B cell (primary cell): ENCODE measurements around the gene LAMA2. TPM values are rescaled to one million over a fixed set of nuclear protein-coding genes. Genes with fewer than 3 reads are reported as not detected.

Experiments used
- ATAC-seq: fragments of 200-7000 bp; cut with Tn5 transposase; one replicate; pipeline ENCODE4 v1.10.0; 2021; ENCODE audit warnings: low read depth, mild to moderate bottlenecking, moderate number of reproducible peaks, moderate library complexity
- CTCF ChIA-PET: fragments of 350-600 bp; sonication (Branson Sonifier 250); formaldehyde crosslinking; loops from one replicate; lab custom pipeline; 2021; ENCODE audit warnings: antibody characterized with exemption, inconsistent platforms; lab: Charles Lee
- POLR2A ChIA-PET: fragments of 350-600 bp; sonication (Branson Sonifier 250); formaldehyde crosslinking; loops from one replicate; lab custom pipeline; 2021; ENCODE audit warnings: antibody characterized with exemption; lab: Charles Lee
- DNase-seq: peaks from one replicate; pipeline ENCODE4 v3.0.0; 2013
- H2AFZ ChIP-seq: 2 replicates; pipeline ENCODE4 v1.6.1; 2012; ENCODE audit warnings: mild to moderate bottlenecking, low read depth, low read length; ENCODE audit not compliant: insufficient read depth, poor library complexity, severe bottlenecking
- H3K27ac ChIP-seq, 2 donors: 1 replicate in 1 of 2; 2 replicates in 1 of 2; pipeline ENCODE4 v1.5.1; 2012 to 2013; ENCODE audit warnings: low read length in 2 of 2, mild to moderate bottlenecking in 2 of 2, moderate library complexity in 1 of 2
- H3K27me3 ChIP-seq, 4 experiments: fragments of 200-600 bp in 1 of 4; sonication (generic) in 1 of 4; replicated peaks in 1 of 4; 1 replicate in 2 of 4; 2 replicates in 2 of 4; pipeline versions ENCODE4 v1.6.1 to v1.7.0; 2013 to 2016; ENCODE audit warnings: low read length in 3 of 4, mild to moderate bottlenecking in 2 of 4, mixed read lengths in 1 of 4, moderate library complexity in 1 of 4; ENCODE audit not compliant: insufficient read depth in 4 of 4, control insufficient read depth in 3 of 4; ENCODE audit errors: control extremely low read depth in 1 of 4
- H3K36me3 ChIP-seq, 2 experiments: replicated peaks in 1 of 2; 1 replicate in 1 of 2; 2 replicates in 1 of 2; pipeline versions ENCODE4 v1.6.1 to v1.7.1; 2013; ENCODE audit warnings: low read length in 1 of 2; ENCODE audit not compliant: insufficient read depth in 2 of 2, control insufficient read depth in 1 of 2; ENCODE audit errors: control extremely low read depth in 1 of 2, extremely low read depth in 1 of 2
- H3K4me1 ChIP-seq, 2 donors: fragments of 200-600 bp in 1 of 2; sonication (generic) in 1 of 2; 1 replicate in 1 of 2; 2 replicates in 1 of 2; pipeline versions ENCODE4 v1.5.1 to v1.6.1; 2013 to 2017; ENCODE audit warnings: low read length in 2 of 2; ENCODE audit not compliant: control insufficient read depth in 2 of 2, insufficient read depth in 2 of 2
- H3K4me2 ChIP-seq: replicated peaks from 2 replicates; pipeline ENCODE3; 2012; ENCODE audit warnings: mild to moderate bottlenecking, low read depth, low read length; ENCODE audit not compliant: poor library complexity, severe bottlenecking
- H3K4me3 ChIP-seq, 5 experiments: fragments of 200-600 bp in 1 of 5; sonication (generic) in 1 of 5; 1 replicate in 3 of 5; 2 replicates in 2 of 5; pipeline versions ENCODE4 v1.5.1 to v1.7.0; 2011 to 2016; ENCODE audit warnings: low read length in 4 of 5, mild to moderate bottlenecking in 4 of 5, low read depth in 2 of 5, control low read depth in 1 of 5, moderate library complexity in 1 of 5; ENCODE audit not compliant: insufficient read depth in 1 of 5; ENCODE audit errors: control extremely low read depth in 1 of 5, extremely low read depth in 1 of 5
- H3K79me2 ChIP-seq: fragments of 200-600 bp; sonication (generic); one replicate; pipeline ENCODE4 v1.6.0; 2016; ENCODE audit warnings: low read length; ENCODE audit not compliant: control insufficient read depth, insufficient read depth
- H3K9ac ChIP-seq: fragments of 200-600 bp; sonication (generic); 2 replicates; pipeline ENCODE4 v1.6.1; 2017; ENCODE audit warnings: mild to moderate bottlenecking, low read length, moderate library complexity
- H3K9me3 ChIP-seq, 3 donors: one replicate each; pipeline versions ENCODE4 v1.6.1 to v1.7.1; 2013; ENCODE audit warnings: low read length in 2 of 3; ENCODE audit not compliant: control insufficient read depth in 2 of 3, insufficient read depth in 1 of 3; ENCODE audit errors: control extremely low read depth in 1 of 3
- H4K20me1 ChIP-seq: 2 replicates; pipeline ENCODE4 v1.6.0; 2012; ENCODE audit warnings: mild to moderate bottlenecking, low read length; ENCODE audit not compliant: insufficient read depth, control insufficient read depth, poor library complexity, severe bottlenecking
- H3K27ac Mint-ChIP-seq: one replicate; pipeline ENCODE4 v1.8.0; 2021; ENCODE audit warnings: mixed read lengths
- H3K27me3 Mint-ChIP-seq: one replicate; pipeline ENCODE4 v1.8.0; 2021; ENCODE audit warnings: mixed read lengths
- H3K4me1 Mint-ChIP-seq: one replicate; pipeline ENCODE4 v1.8.0; 2021; ENCODE audit warnings: mixed read lengths
- H3K4me3 Mint-ChIP-seq: one replicate; pipeline ENCODE4 v1.8.0; 2021; ENCODE audit warnings: mixed read lengths
- H3K9me3 Mint-ChIP-seq: one replicate; pipeline ENCODE4 v1.8.0; 2022; ENCODE audit warnings: mixed read lengths; ENCODE audit not compliant: insufficient read depth
- EZH2 ChIP-seq: IDR thresholded peaks from 2 replicates; pipeline ENCODE4 v1.6.1; 2012; ENCODE audit warnings: borderline replicate concordance, low read depth, mild to moderate bottlenecking, moderate library complexity, low read length; ENCODE audit not compliant: insufficient read depth, poor library complexity, severe bottlenecking
- WGBS: methylation state at CpG from one replicate; pipeline ENCODE4 v1.1.5; 2013; ENCODE audit warnings: missing lambda C conversion rate; ENCODE audit not compliant: insufficient coverage; 5-methylcytosine and 5-hydroxymethylcytosine counted together
- intact Hi-C: fragments of 100-400 bp; cut with micrococcal nuclease; formaldehyde crosslinking; loops from one replicate; pipeline ENCODE4 v1.10.0; 2022
- polyA plus RNA-seq: library from polyadenylated mRNA; depleted of rRNA; stranded (reverse); fragments of >200 nt; gene quantifications from 2 replicates; pipeline ENCODE4 v1.2.3, GENCODE V29; 2012
- total RNA-seq, 2 donors: library from RNA; stranded (reverse); fragments of 120-200 nt in 1 of 2; gene quantifications; 1 replicate in 1 of 2; 2 replicates in 1 of 2; pipeline versions ENCODE4 v1.2.3 to v1.2.4, GENCODE V29; 2013 to 2022
- TF ChIP-seq, protein P1 (sequence below): fragments of 200-600 bp; IDR thresholded peaks from one replicate; pipeline ENCODE4 v1.8.0; 2022; ENCODE audit warnings: antibody characterized with exemption, mild to moderate bottlenecking

Gene LAMA2
- total and polyA plus RNA-seq, 2 donors (not counting 1 experiment from before 2014, with no cell fraction given): 0.16 TPM; not detected in 1

DNA sequence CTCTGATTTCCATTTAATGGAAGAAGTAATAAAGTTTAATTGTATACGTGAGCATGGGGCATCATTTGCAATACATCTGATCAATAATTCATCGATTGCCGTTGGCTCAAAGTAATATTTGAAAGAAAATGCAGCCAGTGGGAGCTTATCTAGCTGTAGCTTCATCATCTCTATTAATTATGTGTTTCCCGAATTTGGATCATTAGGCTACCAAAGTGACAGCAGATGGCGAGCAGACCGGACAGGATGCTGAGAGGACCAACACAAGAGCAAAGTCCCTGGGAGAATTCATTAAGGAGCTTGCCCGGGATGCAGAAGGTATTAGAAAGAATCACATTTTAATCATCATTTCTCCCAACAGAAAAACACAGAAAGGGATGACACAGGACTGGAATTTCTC, 500.0 kb downstream of the LAMA2 start:
- Histone ChIP-seq H4K20me1 (no peaks in the 10 kb centered on the region), H3K36me3 (no peaks in the 10 kb centered on the region), H3K27ac (no peak overlapping the region), H3K4me1 (no peaks in the 10 kb centered on the region), H3K27me3 (peaks cover 0 to 3% (median 0%) of the 10 kb centered on the region in 4 experiments), H3K9me3 (no peaks in the 10 kb centered on the region), H3K9ac (no peak overlapping the region), H2AFZ (no peak overlapping the region), H3K4me2 (no peak overlapping the region), H3K4me3 (no peak overlapping the region), H3K79me2 (no peaks in the 10 kb centered on the region)
- intact Hi-C loops: no loop called here
- no peak overlapping the region for H3K4me3 Mint-ChIP-seq
- ChIA-PET CTCF (interaction anchor here (0.7 to 1.3 kb wide), 3 partner anchors 11 to 118 kb away, joined by 4 read pairs; no protein-coding TSS in a partner anchor), POLR2A (no interaction called here)
- H3K4me1 Mint-ChIP-seq: no peaks in the 10 kb centered on the region
- TF ChIP-seq EZH2: no peak
- TF ChIP-seq, protein P1, sequence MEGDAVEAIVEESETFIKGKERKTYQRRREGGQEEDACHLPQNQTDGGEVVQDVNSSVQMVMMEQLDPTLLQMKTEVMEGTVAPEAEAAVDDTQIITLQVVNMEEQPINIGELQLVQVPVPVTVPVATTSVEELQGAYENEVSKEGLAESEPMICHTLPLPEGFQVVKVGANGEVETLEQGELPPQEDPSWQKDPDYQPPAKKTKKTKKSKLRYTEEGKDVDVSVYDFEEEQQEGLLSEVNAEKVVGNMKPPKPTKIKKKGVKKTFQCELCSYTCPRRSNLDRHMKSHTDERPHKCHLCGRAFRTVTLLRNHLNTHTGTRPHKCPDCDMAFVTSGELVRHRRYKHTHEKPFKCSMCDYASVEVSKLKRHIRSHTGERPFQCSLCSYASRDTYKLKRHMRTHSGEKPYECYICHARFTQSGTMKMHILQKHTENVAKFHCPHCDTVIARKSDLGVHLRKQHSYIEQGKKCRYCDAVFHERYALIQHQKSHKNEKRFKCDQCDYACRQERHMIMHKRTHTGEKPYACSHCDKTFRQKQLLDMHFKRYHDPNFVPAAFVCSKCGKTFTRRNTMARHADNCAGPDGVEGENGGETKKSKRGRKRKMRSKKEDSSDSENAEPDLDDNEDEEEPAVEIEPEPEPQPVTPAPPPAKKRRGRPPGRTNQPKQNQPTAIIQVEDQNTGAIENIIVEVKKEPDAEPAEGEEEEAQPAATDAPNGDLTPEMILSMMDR: no peak
- H3K27ac Mint-ChIP-seq: no peak overlapping the region
- no peaks in the 10 kb centered on the region for H3K9me3 Mint-ChIP-seq
- 80% methylated on average over 1 of the region's 7 CpGs for WGBS
- DNase-seq (no peak), ATAC-seq (no peak)
- H3K27me3 Mint-ChIP-seq: peaks cover 25% of the 10 kb centered on the region

DNA sequence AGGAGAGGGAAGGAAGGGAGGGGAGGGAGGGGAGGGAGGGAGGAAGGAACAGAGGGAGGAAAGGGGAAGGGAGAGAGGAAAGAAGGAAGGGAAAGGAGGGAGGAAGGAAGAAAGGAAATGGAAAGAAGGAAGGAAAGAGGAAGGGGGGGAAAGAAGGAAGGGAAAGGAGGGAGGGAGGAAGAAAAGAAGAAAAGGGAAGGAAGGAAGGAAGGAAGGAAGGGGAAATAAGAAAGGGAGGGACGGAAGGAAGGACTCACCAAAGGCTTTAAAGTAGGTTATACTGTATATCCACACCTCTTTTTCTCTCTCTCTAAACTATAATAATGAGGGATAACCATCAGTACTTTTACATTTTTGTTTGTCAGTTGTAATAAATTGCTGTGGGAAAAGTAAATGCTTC, 502.2 kb downstream of the LAMA2 start:
- no peaks in the 10 kb centered on the region for H3K79me2 ChIP-seq
- H3K4me3 ChIP-seq: no peak overlapping the region
- Mint-ChIP-seq H3K4me3 (no peak overlapping the region), H3K27me3 (peaks cover 19% of the 10 kb centered on the region), H3K4me1 (peaks cover 4% of the 10 kb centered on the region), H3K27ac (no peak overlapping the region), H3K9me3 (no peaks in the 10 kb centered on the region)
- no peak overlapping the region for H3K9ac ChIP-seq
- peaks cover 0 to 3% of the 10 kb centered on the region in 2 donors for H3K4me1 ChIP-seq
- H3K27me3 ChIP-seq: no peaks in the 10 kb centered on the region
- H3K9me3 ChIP-seq: no peaks in the 10 kb centered on the region
- WGBS: no CpG with 5 or more reads among the region's 1 CpG
- intact Hi-C loops: no loop called here
- ChIA-PET POLR2A (no interaction called here), CTCF (no interaction called here)
- H3K36me3 ChIP-seq: no peaks in the 10 kb centered on the region
- DNase-seq (no peak), ATAC-seq (no peak)
- no peak overlapping the region for H2AFZ ChIP-seq
- H4K20me1 ChIP-seq: no peaks in the 10 kb centered on the region
- TF ChIP-seq, protein P1: no peak
- no peak for TF ChIP-seq EZH2
- no peak overlapping the region for H3K4me2 ChIP-seq
- H3K27ac ChIP-seq: no peak overlapping the region
